Keratinocyte (primary cell): Measurements from ENCODE around the gene SAMD4B. TPM values are rescaled to one million over a fixed set of nuclear protein-coding genes. Genes with fewer than 3 reads are reported as not detected.

Source experiments
- DNase-seq: peaks from one replicate; pipeline ENCODE4 v3.0.0-alpha.2; 2011; ENCODE audit warnings: low read depth, missing footprints, low spot score
- FAIRE-seq: peaks from 2 replicates; lab custom pipeline; 2011; peaks lifted over from hg19 to GRCh38; lab: Jason Lieb, UNC
- H2AFZ ChIP-seq: 2 replicates; pipeline ENCODE4 v1.6.0; 2012; ENCODE audit warnings: low read length, control low read depth, inconsistent platforms; ENCODE audit not compliant: control insufficient read depth
- H3K27ac ChIP-seq: 2 replicates; pipeline ENCODE4 v1.5.1; 2011; ENCODE audit warnings: low read length; ENCODE audit not compliant: control insufficient read depth, insufficient read depth
- H3K27me3 ChIP-seq: 3 replicates; pipeline ENCODE4 v1.6.0; 2011; ENCODE audit warnings: low read length; ENCODE audit not compliant: control insufficient read depth, insufficient read depth; ENCODE audit errors: extremely low read depth
- H3K36me3 ChIP-seq, 2 experiments: 2 replicates in 1 of 2; 3 replicates in 1 of 2; pipeline ENCODE4 v1.5.1; 2011; ENCODE audit warnings: low read length in 2 of 2, mild to moderate bottlenecking in 1 of 2; ENCODE audit not compliant: control insufficient read depth in 2 of 2, insufficient read depth in 2 of 2; ENCODE audit errors: extremely low read depth in 1 of 2
- H3K4me1 ChIP-seq: 3 replicates; pipeline ENCODE4 v1.5.1; 2011; ENCODE audit warnings: low read length; ENCODE audit not compliant: control insufficient read depth, insufficient read depth; ENCODE audit errors: extremely low read depth
- H3K4me2 ChIP-seq: 3 replicates; pipeline ENCODE4 v1.6.0; 2011; ENCODE audit warnings: low read depth, low read length; ENCODE audit not compliant: control insufficient read depth, insufficient read depth; ENCODE audit errors: extremely low read depth
- H3K4me3 ChIP-seq, 3 experiments: fragments of 200-600 bp in 1 of 3; sonication (generic) in 1 of 3; 2 replicates in 2 of 3; 3 replicates in 1 of 3; pipeline ENCODE4 v1.5.1; 2011 to 2016; ENCODE audit warnings: low read length in 3 of 3, mild to moderate bottlenecking in 3 of 3, control low read depth in 2 of 3, inconsistent platforms in 1 of 3, low read depth in 1 of 3, mixed read lengths in 1 of 3, mixed run types in 1 of 3, moderate library complexity in 1 of 3; ENCODE audit not compliant: control insufficient read depth in 2 of 3, insufficient read depth in 2 of 3; ENCODE audit errors: extremely low read depth in 1 of 3
- H3K79me2 ChIP-seq: 2 replicates; pipeline ENCODE4 v1.6.0; 2012; ENCODE audit warnings: low read length; ENCODE audit not compliant: control insufficient read depth, insufficient read depth
- H3K9ac ChIP-seq: 3 replicates; pipeline ENCODE4 v1.6.0; 2011; ENCODE audit warnings: low read length; ENCODE audit not compliant: control insufficient read depth, insufficient read depth; ENCODE audit errors: extremely low read depth
- H3K9me1 ChIP-seq: 3 replicates; pipeline ENCODE4 v1.6.0; 2011; ENCODE audit warnings: low read length; ENCODE audit not compliant: control insufficient read depth, insufficient read depth; ENCODE audit errors: extremely low read depth
- H3K9me3 ChIP-seq: 2 replicates; pipeline ENCODE4 v1.5.1; 2012; ENCODE audit warnings: low read depth, low read length; ENCODE audit not compliant: control insufficient read depth
- H4K20me1 ChIP-seq: 3 replicates; pipeline ENCODE4 v1.6.0; 2011; ENCODE audit warnings: low read length; ENCODE audit not compliant: control insufficient read depth, insufficient read depth; ENCODE audit errors: extremely low read depth
- CTCF ChIP-seq, 3 experiments: IDR thresholded peaks in 1 of 3; conservative IDR thresholded peaks in 1 of 3; optimal IDR thresholded peaks in 1 of 3; 2 replicates in 2 of 3; 3 replicates in 1 of 3; pipeline versions ENCODE3 to v1.5.1; 2011; ENCODE audit warnings: low read length in 3 of 3, mild to moderate bottlenecking in 3 of 3, moderate library complexity in 2 of 3, control low read depth in 1 of 3, inconsistent platforms in 1 of 3; ENCODE audit not compliant: insufficient read depth in 2 of 3; ENCODE audit errors: extremely low read depth in 1 of 3
- EZH2 ChIP-seq: IDR thresholded peaks from one replicate; pipeline ENCODE4 v1.6.1; 2012; ENCODE audit warnings: inconsistent platforms, mild to moderate bottlenecking, low read length, moderate library complexity
- dilution Hi-C: fragments of 300-500 bp; cut with MboI; formaldehyde crosslinking; loops from one replicate; pipeline ENCODE4 v1.7.0; 2020; ENCODE audit warnings: low sequenced_read_pairs; ENCODE audit not compliant: extremely low pct_ligation_motif_present
- polyA plus RNA-seq, 5 experiments: library from polyadenylated mRNA; depleted of rRNA in 3 of 5; stranded (reverse) in 3 of 5; stranded (forward) in 1 of 5; unstranded in 1 of 5; fragments of >200 nt; gene quantifications; 1 replicate in 1 of 5; 2 replicates in 3 of 5; 3 replicates in 1 of 5; pipeline versions ENCODE4 v1.2.1 to v1.2.3, GENCODE V29; 2011 to 2012; ENCODE audit warnings: missing spikeins in 2 of 5, low read depth in 1 of 5, low replicate concordance in 1 of 5

SAMD4B gene
- polyA plus RNA-seq, 1 donor (not counting 4 experiments of a cell fraction or from before 2014, with no cell fraction given): 20.9 TPM

GRCh38 chr19:39386557-39386956, 44.3 kb downstream of the SAMD4B start:
- dilution Hi-C loops: no loop called here
- Histone ChIP-seq H3K27me3 (no peaks in the 10 kb centered on the region), H3K9me1 (peaks cover 3% of the 10 kb centered on the region), H3K79me2 (peaks cover 11% of the 10 kb centered on the region), H3K27ac (no peak overlapping the region), H3K4me1 (peaks cover 15% of the 10 kb centered on the region), H3K4me2 (no peak overlapping the region), H3K4me3 (no peak overlapping the region), H2AFZ (no peak overlapping the region), H3K9me3 (no peaks in the 10 kb centered on the region), H3K9ac (no peak overlapping the region), H4K20me1 (peaks cover 3% of the 10 kb centered on the region), H3K36me3 (peaks cover 49 to 58% of the 10 kb centered on the region in 2 experiments)
- no peak for DNase-seq
- FAIRE-seq: no peak
- no peak for TF ChIP-seq EZH2
- TF ChIP-seq CTCF (optimal IDR thresholded peaks at IDR 0.05 in 1 of 3, IDR thresholded peaks at IDR 0.05 in 1 of 3, conservative IDR thresholded peaks at IDR 0.05 in 1 of 3; ENCODE audit: extremely low read depth in 1 of 3, insufficient read depth in 2 of 3, low read length in 3 of 3): no peak

- H3K9ac ChIP-seq: no peak overlapping the region
- TF ChIP-seq CTCF (optimal IDR thresholded peaks at IDR 0.05 in 1 of 3, IDR thresholded peaks at IDR 0.05 in 1 of 3, conservative IDR thresholded peaks at IDR 0.05 in 1 of 3; ENCODE audit: extremely low read depth in 1 of 3, insufficient read depth in 2 of 3, low read length in 3 of 3): no peak
- TF ChIP-seq EZH2: no peak
- no peaks in the 10 kb centered on the region for H3K9me3 ChIP-seq
- H3K9me1 ChIP-seq: peaks cover 3% of the 10 kb centered on the region
- H3K36me3 ChIP-seq: peaks cover 46 to 50% of the 10 kb centered on the region in 2 experiments
- H3K27me3 ChIP-seq: no peaks in the 10 kb centered on the region
- no peaks in the 10 kb centered on the region for H4K20me1 ChIP-seq
- dilution Hi-C loops: no loop called here
- no peak overlapping the region for H3K4me2 ChIP-seq
- no peak overlapping the region for H3K27ac ChIP-seq
- no peak overlapping the region for H3K4me3 ChIP-seq
- FAIRE-seq (no peak), DNase-seq (no peak)
- peaks cover 20% of the 10 kb centered on the region for H3K79me2 ChIP-seq
- H3K4me1 ChIP-seq: peaks cover 15% of the 10 kb centered on the region
- H2AFZ ChIP-seq: no peak overlapping the region
Observed at GRCh38 chr19:39388657-39389056, 46.4 kb downstream of the SAMD4B start.
